GM10847 (cell line): ENCODE data around the gene HTT-AS.

Experiments used
- POLR2A ChIP-seq: IDR thresholded peaks from 2 replicates; pipeline ENCODE4 v1.6.1; 2011; ENCODE audit not compliant: insufficient read length; ENCODE audit errors: extremely low read depth

HTT-AS gene

DNA sequence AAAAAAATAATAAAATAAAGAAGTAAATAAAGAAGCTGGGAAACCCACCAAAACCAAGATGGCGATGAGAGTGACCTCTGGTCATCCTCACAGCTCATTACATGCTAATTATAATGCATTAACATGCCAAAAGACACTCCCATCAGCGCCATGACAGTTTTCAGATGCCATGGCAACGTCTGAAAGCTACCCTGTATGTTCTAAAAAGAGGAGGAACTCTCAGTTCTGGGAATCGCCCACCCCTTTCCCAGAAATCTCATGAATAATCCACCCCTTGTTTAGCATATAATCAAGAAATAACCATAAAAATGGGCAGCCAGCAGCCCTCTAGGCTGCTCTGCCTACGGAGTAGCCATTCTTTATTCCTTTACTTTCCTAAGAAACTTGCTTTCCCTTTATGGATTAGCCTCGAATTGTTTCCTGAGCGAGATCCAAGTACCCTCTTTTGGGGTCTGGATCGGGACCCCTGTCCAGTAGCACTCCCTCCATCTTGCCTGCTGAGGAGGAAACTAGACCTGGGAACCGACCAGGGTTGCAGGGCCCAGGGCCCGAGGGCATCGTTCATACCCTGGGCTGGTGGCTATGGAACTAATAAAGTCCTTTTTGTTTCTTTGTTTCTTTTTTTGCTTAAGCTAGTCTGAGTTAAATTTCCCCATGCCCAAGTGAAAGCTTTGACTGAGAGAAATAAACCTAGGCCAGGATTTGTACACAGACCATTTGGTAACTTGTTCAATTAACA lies 30.9 kb downstream of the HTT-AS start:
- no peak for TF ChIP-seq POLR2A

DNA sequence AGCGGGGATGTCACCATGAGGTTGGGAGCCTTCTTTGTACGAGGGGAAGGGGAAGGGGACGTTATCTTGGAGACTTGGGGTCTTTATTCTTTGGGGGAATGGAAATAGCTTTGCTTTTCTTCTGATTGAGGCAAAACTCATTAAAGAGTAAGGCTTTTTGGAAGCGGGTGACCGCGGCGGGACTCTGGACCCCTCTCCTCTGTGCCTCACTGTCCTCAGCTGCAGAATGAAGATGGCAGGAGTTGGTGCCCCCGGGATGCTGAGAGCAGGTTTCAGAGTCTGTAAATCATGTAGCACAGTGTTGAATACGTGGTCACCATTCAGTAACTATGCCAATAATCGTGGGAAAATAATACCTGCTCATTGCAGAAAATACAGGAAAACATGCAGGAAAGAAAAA lies 32.1 kb downstream of the HTT-AS start:
- TF ChIP-seq POLR2A: no peak

DNA sequence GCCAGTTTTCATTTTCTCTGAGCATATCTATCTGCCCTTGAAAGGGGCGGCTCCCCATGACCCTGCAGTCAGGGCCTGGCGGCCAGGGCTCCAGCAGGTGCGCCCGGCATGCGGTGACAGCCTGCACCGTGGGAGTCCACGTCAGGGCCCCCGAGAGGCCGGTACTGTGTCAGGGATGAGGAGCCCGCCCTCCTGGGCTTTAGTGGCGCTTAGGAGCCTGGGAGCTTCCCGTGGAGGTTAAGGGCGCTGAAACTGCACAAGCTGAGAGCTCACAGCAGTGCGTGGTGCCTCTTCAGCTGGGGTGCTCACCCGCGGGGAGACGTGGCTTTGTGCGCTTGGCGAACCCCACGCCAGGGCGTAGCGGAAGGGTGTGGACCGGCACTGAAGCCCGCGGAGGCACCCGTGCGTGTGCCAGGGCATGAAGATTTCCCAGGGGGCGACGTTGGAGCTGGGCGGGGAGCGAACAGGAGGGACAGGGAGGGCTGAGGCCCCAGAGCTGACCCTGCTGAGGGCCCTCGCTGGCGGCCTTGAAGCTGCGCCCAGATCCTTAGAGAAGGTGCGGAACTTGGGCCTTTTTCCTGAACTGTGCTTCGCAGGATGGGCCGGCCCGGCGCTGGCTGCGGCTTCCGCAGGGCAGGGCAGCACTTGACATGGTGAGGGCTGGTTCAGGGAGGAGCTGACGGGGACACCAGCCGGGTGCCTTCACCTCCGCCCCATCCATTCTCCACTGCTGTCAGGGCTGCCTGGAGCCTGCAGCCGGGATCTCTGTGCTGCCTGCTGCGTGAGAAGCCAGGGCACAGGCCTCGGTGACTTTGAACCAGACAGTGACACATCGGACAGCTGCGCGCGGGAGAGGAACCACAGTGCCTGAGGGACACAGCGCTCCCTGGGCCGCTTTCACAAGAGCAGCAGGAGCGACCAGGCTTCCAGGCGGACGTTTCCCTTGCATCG lies 32.9 kb downstream of the HTT-AS start:
- peak; percentile 42 for TF ChIP-seq POLR2A

GRCh38 chr4:3040452-3041191 lies 33.7 kb downstream of the HTT-AS start:
- peak; percentile 30 for TF ChIP-seq POLR2A

GRCh38 chr4:3039706-3040366 lies 34.5 kb downstream of the HTT-AS start:
- TF ChIP-seq POLR2A: no peak

- TF ChIP-seq POLR2A: no peak
Measured at GRCh38 chr4:3037957-3038461, 36.3 kb downstream of the HTT-AS start.

DNA sequence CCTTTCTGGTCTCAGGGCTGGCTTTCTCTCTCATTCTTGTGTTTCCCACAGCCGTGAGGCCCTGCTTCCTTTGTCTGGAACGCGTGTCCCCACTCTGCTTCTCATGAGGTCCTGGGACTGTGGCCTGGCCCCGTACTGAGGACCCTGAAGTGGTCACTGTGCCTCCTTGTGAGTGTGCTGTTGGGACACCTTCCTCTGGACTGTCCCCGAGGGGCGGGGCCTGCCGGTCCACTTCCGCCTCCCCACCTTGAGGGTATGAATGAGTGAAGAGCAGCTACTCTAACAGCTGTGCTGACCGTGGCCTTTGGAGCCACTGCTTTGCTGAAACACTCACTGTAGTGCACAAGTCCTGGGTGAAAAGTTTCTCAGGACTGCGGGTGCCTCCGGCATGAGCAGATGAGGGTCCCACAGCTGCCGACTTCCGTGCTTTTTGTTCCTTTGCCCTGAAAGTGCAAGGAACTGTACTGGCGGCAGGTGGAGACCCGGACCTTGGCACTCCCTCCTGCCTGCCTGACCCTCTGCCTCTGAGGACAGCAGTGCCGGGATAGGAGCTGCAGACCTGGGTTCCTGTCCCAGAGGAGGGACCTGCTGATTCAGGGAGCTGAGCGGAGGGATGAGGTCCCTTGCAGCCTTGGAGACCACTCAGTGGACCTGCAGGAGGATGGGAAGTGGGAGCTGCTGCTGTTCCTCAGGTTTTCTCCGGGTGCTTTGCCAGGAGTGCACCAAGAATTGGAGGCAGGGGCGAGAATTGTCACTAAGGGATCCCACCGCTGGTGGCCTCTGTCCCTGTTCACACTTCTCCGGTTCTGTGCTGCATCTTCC lies 38.0 kb downstream of the HTT-AS start:
- no peak for TF ChIP-seq POLR2A

GRCh38 chr4:3035674-3036073 lies 38.7 kb downstream of the HTT-AS start:
- no peak for TF ChIP-seq POLR2A

GRCh38 chr4:3035249-3035648 lies 39.1 kb downstream of the HTT-AS start:
- TF ChIP-seq POLR2A: no peak

DNA sequence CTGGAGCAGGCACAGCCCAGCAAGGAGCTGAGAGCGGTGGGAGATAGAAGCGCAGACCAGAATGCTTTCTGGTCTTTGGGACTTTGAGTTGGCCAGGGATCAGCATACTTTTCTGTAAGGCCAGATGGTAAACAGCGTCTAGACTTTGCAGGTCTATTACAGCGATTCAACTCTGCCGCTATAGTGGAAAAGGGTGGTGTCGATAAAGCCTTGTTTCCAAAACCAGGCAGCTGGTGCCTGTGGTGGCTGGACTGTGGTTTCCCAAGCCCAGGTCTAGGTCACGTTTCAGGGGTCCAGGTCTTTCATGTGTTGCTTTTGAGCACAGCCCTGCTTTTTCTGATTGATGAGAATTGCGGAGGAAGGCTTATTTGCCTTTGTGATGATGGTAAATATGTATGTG lies 40.1 kb downstream of the HTT-AS start:
- TF ChIP-seq POLR2A: no peak

GRCh38 chr4:3031357-3032082 lies 42.8 kb downstream of the HTT-AS start:
- TF ChIP-seq POLR2A: no peak

DNA sequence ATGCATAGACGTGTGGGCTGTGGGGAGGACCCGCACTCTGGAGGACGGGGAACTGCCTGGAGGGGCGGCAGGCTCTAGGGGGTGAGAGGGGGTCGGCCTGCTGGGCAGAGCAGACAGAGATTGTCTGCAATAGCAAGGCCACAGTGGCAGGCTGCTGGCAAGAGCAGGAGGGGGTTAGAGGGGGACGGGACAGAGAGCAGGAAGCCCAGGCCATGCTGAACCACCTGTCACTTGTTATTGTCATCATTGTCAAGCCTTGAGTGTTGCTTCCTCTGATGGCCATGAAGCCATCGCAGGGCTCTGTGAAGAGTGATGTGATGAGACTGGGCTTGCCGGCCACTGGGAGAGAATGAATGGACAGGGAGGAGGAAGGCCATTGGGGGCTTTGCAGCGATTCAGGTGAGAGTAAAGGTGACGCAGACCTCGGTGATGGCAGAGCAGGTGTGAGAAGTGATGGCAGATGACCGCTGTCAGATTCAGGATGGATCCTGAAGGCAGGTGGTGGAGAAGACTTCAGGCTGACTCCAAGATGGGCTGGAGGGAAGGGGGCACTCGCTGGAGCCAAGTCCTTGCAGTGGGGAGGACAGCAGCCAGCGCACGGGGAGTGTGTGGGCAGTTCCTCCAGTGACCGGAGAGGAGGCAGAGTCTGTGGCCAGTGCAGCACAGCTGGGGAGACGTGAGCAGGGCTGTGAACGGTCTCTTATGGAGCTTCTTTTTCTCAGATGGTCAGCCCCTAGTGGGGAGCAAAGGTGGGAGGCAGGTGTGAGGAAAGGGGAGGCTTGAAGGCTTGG lies 43.6 kb downstream of the HTT-AS start:
- no peak for TF ChIP-seq POLR2A

DNA sequence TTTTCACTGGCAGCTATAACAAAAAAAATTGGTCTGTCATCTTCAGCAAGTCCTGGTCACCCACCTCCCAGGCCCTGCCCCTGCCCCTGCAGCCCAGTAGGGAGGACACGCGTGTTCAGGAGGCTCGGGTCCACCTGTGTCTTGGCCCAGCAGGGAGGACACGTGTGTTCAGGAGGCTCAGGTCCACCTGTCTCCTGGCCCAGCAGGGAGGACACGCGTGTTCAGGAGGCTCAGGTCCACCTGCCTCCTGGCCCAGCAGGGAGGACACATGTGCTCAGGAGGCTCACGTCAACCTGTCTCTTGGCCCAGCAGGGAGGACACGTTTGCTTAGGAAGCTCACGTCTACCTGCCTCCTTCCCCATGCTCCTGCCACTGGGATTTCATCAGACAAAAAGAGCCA lies 44.9 kb downstream of the HTT-AS start:
- TF ChIP-seq POLR2A: no peak
